IPS DF 6.9 (cell line): ENCODE measurements around the gene CNDP1.
"Not testable (repeated sequence)": the region's sequence is repeated elsewhere in the genome, so short reads cannot be mapped to it uniquely, and the experiment has no call there.

Experiments
- DNase-seq: peaks from one replicate; pipeline ENCODE4 v3.0.0-alpha.2; 2013; ENCODE audit warnings: low read depth, low spot score
- H3K27ac ChIP-seq: one replicate; pipeline ENCODE4 v1.5.1; 2013; ENCODE audit warnings: low read length, control low read depth
- H3K27me3 ChIP-seq: 2 replicates; pipeline ENCODE4 v1.6.1; 2013; ENCODE audit warnings: mild to moderate bottlenecking, low read length; ENCODE audit not compliant: control insufficient read depth, insufficient read depth
- H3K36me3 ChIP-seq: 2 replicates; pipeline ENCODE4 v1.6.1; 2013; ENCODE audit warnings: low read length; ENCODE audit not compliant: control insufficient read depth, insufficient read depth
- H3K4me1 ChIP-seq: 2 replicates; pipeline ENCODE4 v1.6.1; 2013; ENCODE audit warnings: low read length; ENCODE audit not compliant: control insufficient read depth, insufficient read depth
- H3K4me3 ChIP-seq: 2 replicates; pipeline ENCODE4 v1.5.1; 2013; ENCODE audit warnings: mild to moderate bottlenecking, low read length
- H3K9me3 ChIP-seq: 2 replicates; pipeline ENCODE4 v1.6.1; 2013; ENCODE audit warnings: low read length, inconsistent platforms; ENCODE audit not compliant: control insufficient read depth, insufficient read depth
- WGBS: extraction: QIAGEN DNeasy Blood & Tissue Kit; methylation state at CpG from one replicate; pipeline ENCODE4 v1.1.7; 2013; ENCODE audit warnings: mixed read lengths, missing lambda C conversion rate; ENCODE audit not compliant: insufficient read length, insufficient coverage; 5-methylcytosine and 5-hydroxymethylcytosine counted together

Gene CNDP1

GRCh38 chr18:74563999-74564398 lies 29.7 kb downstream of the CNDP1 start:
- Histone ChIP-seq H3K4me1 (no peaks in the 10 kb centered on the region), H3K9me3 (no peaks in the 10 kb centered on the region), H3K27ac (no peak overlapping the region), H3K4me3 (no peak overlapping the region), H3K36me3 (no peaks in the 10 kb centered on the region), H3K27me3 (no peaks in the 10 kb centered on the region)
- no peak for DNase-seq
- WGBS = 100% methylated on average over 1 of the region's 3 CpGs

GRCh38 chr18:74565164-74565563 lies 30.9 kb downstream of the CNDP1 start:
- not testable (repeated sequence) for H3K36me3 ChIP-seq, H3K9me3 ChIP-seq, H3K4me1 ChIP-seq, H3K27ac ChIP-seq, DNase-seq, H3K4me3 ChIP-seq, H3K27me3 ChIP-seq
- WGBS = no CpG with 5 or more reads among the region's 1 CpG

- not testable (repeated sequence) for H3K4me3 ChIP-seq, H3K27me3 ChIP-seq, H3K27ac ChIP-seq, H3K4me1 ChIP-seq, H3K9me3 ChIP-seq, H3K36me3 ChIP-seq, DNase-seq
- no CpG with 5 or more reads among the region's 3 CpGs for WGBS
These were observed 31.7 kb downstream of the CNDP1 start for GRCh38 chr18:74565993-74566392.

GRCh38 chr18:74567822-74568221 lies 33.5 kb downstream of the CNDP1 start:
- WGBS = no CpG with 5 or more reads among the region's 7 CpGs
- no peaks in the 10 kb centered on the region for H3K9me3 ChIP-seq
- H3K27me3 ChIP-seq = no peaks in the 10 kb centered on the region
- DNase-seq = no peak
- H3K4me3 ChIP-seq = no peak overlapping the region
- H3K4me1 ChIP-seq = no peaks in the 10 kb centered on the region
- no peak overlapping the region for H3K27ac ChIP-seq
- H3K36me3 ChIP-seq = no peaks in the 10 kb centered on the region; the same call in 1 of the 2 replicates

- Histone ChIP-seq H3K27me3 (no peaks in the 10 kb centered on the region), H3K4me1 (no peaks in the 10 kb centered on the region), H3K4me3 (no peak overlapping the region), H3K27ac (no peak overlapping the region), H3K36me3 (no peaks in the 10 kb centered on the region; the same call in 1 of the 2 replicates), H3K9me3 (no peaks in the 10 kb centered on the region)
- WGBS = no CpG with 5 or more reads among the region's 4 CpGs
- DNase-seq = no peak
These were observed 35.1 kb downstream of the CNDP1 start for GRCh38 chr18:74569401-74569800.

- no CpG with 5 or more reads among the region's 4 CpGs for WGBS
- H3K27me3 ChIP-seq = no peaks in the 10 kb centered on the region
- DNase-seq = no peak
These were observed 36.0 kb downstream of the CNDP1 start for GRCh38 chr18:74570266-74570665.

GRCh38 chr18:74571895-74572680 lies 37.8 kb downstream of the CNDP1 start:
- DNase-seq = no peak
- H3K4me1 ChIP-seq = no peaks in the 10 kb centered on the region
- no peak overlapping the region for H3K4me3 ChIP-seq
- no CpG with 5 or more reads among the region's 12 CpGs for WGBS
- no peaks in the 10 kb centered on the region for H3K9me3 ChIP-seq
- H3K27ac ChIP-seq = no peak overlapping the region
- no peaks in the 10 kb centered on the region for H3K27me3 ChIP-seq
- H3K36me3 ChIP-seq = no peaks in the 10 kb centered on the region; the same call in 1 of the 2 replicates

More at GRCh38 chr18:74570266-74570665, 36.0 kb downstream of the CNDP1 start:
- Histone ChIP-seq H3K27ac (no peak overlapping the region), H3K4me1 (no peaks in the 10 kb centered on the region), H3K4me3 (no peak overlapping the region), H3K9me3 (no peaks in the 10 kb centered on the region), H3K36me3 (no peaks in the 10 kb centered on the region; the same call in 1 of the 2 replicates)

- Histone ChIP-seq H3K27me3 (no peaks in the 10 kb centered on the region), H3K9me3 (no peaks in the 10 kb centered on the region), H3K27ac (no peak overlapping the region), H3K4me1 (no peaks in the 10 kb centered on the region), H3K4me3 (no peak overlapping the region), H3K36me3 (no peaks in the 10 kb centered on the region; the same call in 1 of the 2 replicates)
- no peak for DNase-seq
These were observed 38.8 kb downstream of the CNDP1 start for GRCh38 chr18:74573053-74573452.

- no CpG with 5 or more reads among the region's 2 CpGs for WGBS
- Histone ChIP-seq H3K9me3 (no peaks in the 10 kb centered on the region), H3K27ac (no peak overlapping the region), H3K27me3 (no peaks in the 10 kb centered on the region), H3K4me3 (no peak overlapping the region), H3K36me3 (no peaks in the 10 kb centered on the region; the same call in 1 of the 2 replicates), H3K4me1 (no peaks in the 10 kb centered on the region)
- no peak for DNase-seq
These were observed 40.6 kb downstream of the CNDP1 start for GRCh38 chr18:74574916-74575315.

- Histone ChIP-seq H3K4me1 (no peaks in the 10 kb centered on the region), H3K27ac (no peak overlapping the region), H3K36me3 (no peaks in the 10 kb centered on the region; the same call in 1 of the 2 replicates), H3K9me3 (no peaks in the 10 kb centered on the region), H3K4me3 (no peak overlapping the region), H3K27me3 (no peaks in the 10 kb centered on the region)
- WGBS = no CpG with 5 or more reads among the region's 5 CpGs
- no peak for DNase-seq
These were observed 42.7 kb downstream of the CNDP1 start for GRCh38 chr18:74577019-74577418.

- no peaks in the 10 kb centered on the region for H3K36me3 ChIP-seq
- no peaks in the 10 kb centered on the region for H3K27me3 ChIP-seq
- no peak overlapping the region for H3K4me3 ChIP-seq
- no peaks in the 10 kb centered on the region for H3K9me3 ChIP-seq
- no peak for DNase-seq
- no CpG with 5 or more reads among the region's 8 CpGs for WGBS
- H3K4me1 ChIP-seq = no peaks in the 10 kb centered on the region
- no peak overlapping the region for H3K27ac ChIP-seq
These were observed 45.3 kb downstream of the CNDP1 start for GRCh38 chr18:74579496-74580065.
